IPS DF 6.9 (cell line): ENCODE measurements around the gene CELF1.

Source experiments
- DNase-seq: peaks from one replicate; pipeline ENCODE4 v3.0.0-alpha.2; 2013; ENCODE audit warnings: low read depth, low spot score
- H3K27ac ChIP-seq: one replicate; pipeline ENCODE4 v1.5.1; 2013; ENCODE audit warnings: low read length, control low read depth
- H3K27me3 ChIP-seq: 2 replicates; pipeline ENCODE4 v1.6.1; 2013; ENCODE audit warnings: mild to moderate bottlenecking, low read length; ENCODE audit not compliant: control insufficient read depth, insufficient read depth
- H3K36me3 ChIP-seq: 2 replicates; pipeline ENCODE4 v1.6.1; 2013; ENCODE audit warnings: low read length; ENCODE audit not compliant: control insufficient read depth, insufficient read depth
- H3K4me1 ChIP-seq: 2 replicates; pipeline ENCODE4 v1.6.1; 2013; ENCODE audit warnings: low read length; ENCODE audit not compliant: control insufficient read depth, insufficient read depth
- H3K4me3 ChIP-seq: 2 replicates; pipeline ENCODE4 v1.5.1; 2013; ENCODE audit warnings: mild to moderate bottlenecking, low read length
- H3K9me3 ChIP-seq: 2 replicates; pipeline ENCODE4 v1.6.1; 2013; ENCODE audit warnings: low read length, inconsistent platforms; ENCODE audit not compliant: control insufficient read depth, insufficient read depth
- WGBS: extraction: QIAGEN DNeasy Blood & Tissue Kit; methylation state at CpG from one replicate; pipeline ENCODE4 v1.1.7; 2013; ENCODE audit warnings: mixed read lengths, missing lambda C conversion rate; ENCODE audit not compliant: insufficient read length, insufficient coverage; 5-methylcytosine and 5-hydroxymethylcytosine counted together

CELF1 gene

DNA sequence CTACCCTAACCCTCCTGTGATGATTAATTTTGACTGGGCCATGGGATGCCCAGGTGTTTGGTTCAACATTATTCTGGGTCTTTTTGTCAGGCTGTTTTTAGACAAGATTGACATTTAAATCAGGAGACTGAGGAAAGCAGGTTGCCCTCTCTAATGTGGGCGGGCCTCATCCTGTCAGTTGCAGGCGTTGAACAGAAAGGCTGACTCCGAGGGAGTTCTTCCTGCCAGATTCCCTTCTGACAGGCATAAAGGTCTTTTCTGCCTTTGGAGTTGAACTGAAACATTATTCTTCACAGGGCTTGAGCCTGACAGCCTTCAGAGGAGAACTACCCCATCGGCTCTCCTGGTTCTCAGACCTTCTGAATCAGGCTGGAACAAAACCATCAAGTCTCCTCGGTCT is 122.4 kb downstream of the CELF1 start:
- H3K27ac ChIP-seq: no peak overlapping the region
- no peaks in the 10 kb centered on the region for H3K4me1 ChIP-seq
- no peaks in the 10 kb centered on the region for H3K27me3 ChIP-seq
- no peaks in the 10 kb centered on the region for H3K9me3 ChIP-seq
- no peaks in the 10 kb centered on the region for H3K36me3 ChIP-seq
- H3K4me3 ChIP-seq: no peak overlapping the region
- no peak for DNase-seq
- WGBS: no CpG with 5 or more reads among the region's 5 CpGs

- peak; percentile 79 for DNase-seq
- H3K36me3 ChIP-seq: peaks cover 18% of the 10 kb centered on the region
- H3K9me3 ChIP-seq: no peaks in the 10 kb centered on the region
- WGBS: no CpG with 5 or more reads among the region's 62 CpGs
- H3K27me3 ChIP-seq: no peaks in the 10 kb centered on the region
- no peaks in the 10 kb centered on the region for H3K4me1 ChIP-seq
- H3K27ac ChIP-seq: no peak within 1 kb of the TSS
- peak within 1 kb of the TSS; percentile 95 for H3K4me3 ChIP-seq
Observed at GRCh38 chr11:47426062-47426956, 126.6 kb downstream of the CELF1 start, which contains the start of gene PSMC3. Gene PSMC3, minus strand, starts transcription at chr11:47426439. Its CDS starts 160 bp downstream, at chr11:47426279.

- no CpG with 5 or more reads among the region's 14 CpGs for WGBS
- no peak for DNase-seq
- no peaks in the 10 kb centered on the region for H3K4me1 ChIP-seq
- no peak overlapping the region for H3K27ac ChIP-seq
- peaks cover 22% of the 10 kb centered on the region for H3K36me3 ChIP-seq
- H3K27me3 ChIP-seq: no peaks in the 10 kb centered on the region
- H3K4me3 ChIP-seq: peak overlapping the region; percentile 95
- H3K9me3 ChIP-seq: no peaks in the 10 kb centered on the region
Observed at GRCh38 chr11:47425611-47426010, 127.3 kb downstream of the CELF1 start.

GRCh38 chr11:47418454-47419259 is 134.3 kb downstream of the CELF1 start:
- no peak for DNase-seq
- no peak overlapping the region for H3K4me3 ChIP-seq
- WGBS: no CpG with 5 or more reads among the region's 23 CpGs

DNA sequence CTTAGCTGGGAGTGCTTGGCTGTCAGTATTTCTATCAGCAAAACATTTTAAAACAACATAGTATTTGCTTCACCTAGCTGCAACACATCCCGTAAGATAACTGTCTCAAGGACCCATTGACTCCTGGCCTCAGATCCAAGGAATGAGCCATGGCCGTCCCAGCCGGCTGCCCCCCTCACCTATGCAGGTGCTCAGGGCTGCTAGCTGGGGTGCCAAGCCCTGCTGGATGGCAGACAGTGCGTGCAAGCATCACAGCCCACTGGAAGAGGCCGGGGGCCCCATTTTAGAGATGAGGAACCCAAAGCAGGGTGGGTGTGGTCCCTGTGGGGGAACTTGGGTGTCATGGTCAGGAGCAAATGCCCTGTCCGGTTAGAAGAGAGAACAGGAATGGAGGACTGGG is 135.2 kb downstream of the CELF1 start:
- H3K9me3 ChIP-seq: no peaks in the 10 kb centered on the region
- no peak for DNase-seq
- no peaks in the 10 kb centered on the region for H3K4me1 ChIP-seq
- no peak overlapping the region for H3K27ac ChIP-seq
- H3K27me3 ChIP-seq: no peaks in the 10 kb centered on the region
- peaks cover 37% of the 10 kb centered on the region for H3K36me3 ChIP-seq
- H3K4me3 ChIP-seq: no peak overlapping the region
- no CpG with 5 or more reads among the region's 6 CpGs for WGBS

More at GRCh38 chr11:47418454-47419259, 134.3 kb downstream of the CELF1 start:
- Histone ChIP-seq H3K27ac (no peak overlapping the region), H3K27me3 (no peaks in the 10 kb centered on the region), H3K9me3 (no peaks in the 10 kb centered on the region), H3K4me1 (no peaks in the 10 kb centered on the region), H3K36me3 (peaks cover 39% of the 10 kb centered on the region)

- no CpG with 5 or more reads among the region's 13 CpGs for WGBS
- H3K9me3 ChIP-seq: no peaks in the 10 kb centered on the region
- H3K36me3 ChIP-seq: peaks cover 33% of the 10 kb centered on the region
- no peaks in the 10 kb centered on the region for H3K27me3 ChIP-seq
- no peak overlapping the region for H3K27ac ChIP-seq
- H3K4me3 ChIP-seq: no peak overlapping the region
- DNase-seq: no peak
- no peaks in the 10 kb centered on the region for H3K4me1 ChIP-seq
Observed at GRCh38 chr11:47415949-47416472, 136.9 kb downstream of the CELF1 start.
